Gastroesophageal sphincter (tissue), 4 donors: ENCODE results near the gene NSFL1C. TPM values are rescaled to one million over a fixed set of nuclear protein-coding genes. Genes with fewer than 3 reads are reported as not detected.

ENCODE experiments used
- ATAC-seq: fragments of 150-250 bp; one replicate; pipeline ENCODE4 v1.9.1; 2016; ENCODE audit warnings: mild to moderate bottlenecking, moderate library complexity
- H3K27ac ChIP-seq, 4 donors: fragments of 200-600 bp; sonication (generic) in 3 of 4; 1 replicate in 3 of 4; 2 replicates in 1 of 4; pipeline ENCODE4 v1.5.1; 2016 to 2019
- H3K27me3 ChIP-seq: fragments of 200-600 bp; sonication (generic); one replicate; pipeline ENCODE4 v1.5.1; 2019
- H3K36me3 ChIP-seq, 2 donors: fragments of 200-600 bp; sonication (generic); one replicate each; pipeline ENCODE4 v1.5.1; 2019; ENCODE audit warnings: control low read depth in 1 of 2
- H3K4me1 ChIP-seq, 3 donors: fragments of 200-600 bp; sonication (generic); 1 replicate in 2 of 3; 2 replicates in 1 of 3; pipeline ENCODE4 v1.5.1; 2016 to 2019; ENCODE audit warnings: control low read depth in 2 of 3
- H3K4me3 ChIP-seq, 2 donors: fragments of 200-600 bp; sonication (generic); one replicate each; pipeline ENCODE4 v1.5.1; 2019; ENCODE audit warnings: mild to moderate bottlenecking in 1 of 2, moderate library complexity in 1 of 2
- H3K9me3 ChIP-seq, 3 donors: fragments of 200-600 bp; sonication (generic); one replicate each; pipeline ENCODE4 v1.5.1; 2017 to 2019; ENCODE audit warnings: control low read depth in 2 of 3
- CTCF ChIP-seq, 4 experiments: fragments of 200-600 bp in 2 of 4; fragments of 450-650 bp in 2 of 4; sonication (generic) in 1 of 4; IDR thresholded peaks; one replicate each; pipeline ENCODE4 v1.5.1; 2017 to 2019; ENCODE audit warnings: antibody characterized with exemption in 4 of 4, mild to moderate bottlenecking in 2 of 4, moderate library complexity in 2 of 4
- EP300 ChIP-seq: sonication (generic); formaldehyde crosslinking; IDR thresholded peaks from one replicate; pipeline ENCODE4 v1.6.1; 2017; ENCODE audit warnings: antibody characterized with exemption, mild to moderate bottlenecking
- POLR2A ChIP-seq, 2 donors: fragments of 450-650 bp; IDR thresholded peaks; one replicate each; pipeline ENCODE4 v1.6.1; 2017; ENCODE audit warnings: antibody characterized with exemption in 2 of 2, mild to moderate bottlenecking in 2 of 2, moderate library complexity in 1 of 2
- POLR2AphosphoS5 ChIP-seq: sonication (generic); formaldehyde crosslinking; IDR thresholded peaks from one replicate; pipeline ENCODE4 v1.6.1; 2017; ENCODE audit warnings: antibody characterized with exemption
- WGBS, 2 donors: methylation state at CpG; one replicate each; pipeline ENCODE4 v1.1.5; 2018; ENCODE audit warnings: low coverage in 1 of 2; 5-methylcytosine and 5-hydroxymethylcytosine counted together
- total RNA-seq, 4 donors: library from RNA; depleted of rRNA; stranded (reverse); fragments of >200 nt; gene quantifications; one replicate each; pipeline ENCODE4 v1.1.0, GENCODE V29; 2016

Gene NSFL1C
- total RNA-seq, 4 donors from 2014 or later: 48.8 to 64.1 (median 53.5) TPM

DNA sequence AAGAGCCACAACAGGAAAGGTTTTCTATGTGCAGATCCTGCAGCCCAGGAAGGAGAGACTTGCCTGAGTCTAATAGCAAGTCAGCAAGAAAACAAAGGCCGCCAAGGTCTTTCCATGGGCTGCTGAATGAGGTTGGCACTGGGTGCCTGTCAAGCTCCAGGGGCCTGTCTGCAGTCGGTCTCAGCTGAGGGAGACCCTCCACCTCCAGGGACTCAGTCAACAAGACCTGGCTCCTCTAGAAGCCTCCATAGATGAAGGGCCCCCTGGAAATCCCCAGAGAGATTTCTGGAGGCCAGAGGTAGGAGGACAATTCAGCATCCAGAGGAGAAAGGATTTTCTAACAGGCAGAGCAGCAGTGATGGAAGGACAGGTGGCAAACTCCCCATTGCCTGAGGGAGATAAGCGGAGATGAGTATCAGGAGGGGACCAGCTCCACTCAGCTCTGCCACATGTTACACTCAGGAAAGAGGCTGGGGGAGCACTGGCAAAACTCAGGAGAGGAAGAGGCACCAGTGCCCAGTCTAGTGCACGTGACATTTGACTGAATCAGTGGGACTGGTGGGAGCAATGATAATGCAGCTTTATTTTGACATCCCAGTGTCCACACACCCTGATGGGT, 40.3 kb downstream of the NSFL1C start:
- peaks cover 37% of the 10 kb centered on the region for H3K27me3 ChIP-seq
- TF ChIP-seq EP300 (no peak), POLR2AphosphoS5 (no peak), CTCF (IDR thresholded peaks at IDR 0.05) (no peak), POLR2A (IDR thresholded peaks at IDR 0.05) (no peak)
- no peak for ATAC-seq
- no peak overlapping the region for H3K4me3 ChIP-seq
- 0 to 62% methylated on average over 1 to 3 of the region's 4 CpGs for WGBS, 2 donors
- H3K27ac ChIP-seq: no peak overlapping the region
- H3K36me3 ChIP-seq: no peaks in the 10 kb centered on the region
- peaks cover 0 to under 1% (median 0%) of the 10 kb centered on the region in 3 donors for H3K9me3 ChIP-seq
- no peaks in the 10 kb centered on the region for H3K4me1 ChIP-seq

DNA sequence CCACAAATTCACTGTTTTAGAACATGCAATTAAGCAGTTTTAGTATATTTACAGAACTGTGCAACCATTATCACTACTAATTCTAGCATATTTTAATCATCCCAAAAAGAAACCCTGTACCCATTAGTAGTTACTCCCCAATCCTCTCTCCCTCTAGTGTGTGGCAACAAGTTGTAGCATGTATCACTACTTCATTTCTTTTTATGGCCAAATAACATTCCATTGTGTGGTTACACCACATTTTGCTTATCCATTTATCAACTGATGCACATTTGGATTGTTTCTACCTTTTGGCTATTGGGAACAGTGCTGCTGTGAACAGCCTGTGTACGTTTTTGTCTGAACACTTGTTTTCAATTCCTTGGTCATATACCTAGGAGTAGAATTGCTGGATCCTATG, 42.3 kb downstream of the NSFL1C start:
- 48% methylated on average over 1 of the region's 1 CpG; no CpG with 5 or more reads in 1 of the 2 donors for WGBS, 2 donors
- Histone ChIP-seq H3K27ac (no peak overlapping the region), H3K36me3 (no peaks in the 10 kb centered on the region), H3K9me3 (peaks cover 0 to 11% (median 0%) of the 10 kb centered on the region in 3 donors), H3K4me1 (no peaks in the 10 kb centered on the region), H3K27me3 (peaks cover 42% of the 10 kb centered on the region), H3K4me3 (no peak overlapping the region)
- no peak for ATAC-seq
- TF ChIP-seq CTCF (IDR thresholded peaks at IDR 0.05) (no peak), POLR2AphosphoS5 (no peak), EP300 (no peak), POLR2A (IDR thresholded peaks at IDR 0.05) (no peak)

DNA sequence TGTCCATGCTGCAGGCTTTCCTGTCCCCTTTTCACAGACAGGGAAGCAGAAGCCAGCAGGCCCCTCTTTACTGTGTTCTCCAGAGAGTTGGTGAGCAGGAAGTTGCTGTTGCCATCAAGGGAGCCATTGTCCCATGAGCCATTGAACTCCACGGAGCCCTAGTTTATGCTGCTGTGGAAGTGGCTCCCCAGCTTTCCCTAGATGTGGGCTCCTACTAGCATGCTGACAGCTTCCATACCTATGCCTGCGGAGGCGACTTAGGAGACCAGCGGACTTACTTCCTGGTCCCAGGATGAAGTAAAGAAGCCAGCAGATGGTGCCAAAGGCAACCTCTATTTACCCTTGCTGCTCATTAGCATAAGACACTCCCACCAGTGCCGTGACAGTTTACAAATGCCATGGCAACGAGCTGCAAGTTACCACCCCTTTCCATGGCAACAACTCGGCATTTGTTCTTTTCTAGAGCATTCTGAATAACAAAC, 43.0 kb downstream of the NSFL1C start:
- Histone ChIP-seq H3K27me3 (peaks cover 48% of the 10 kb centered on the region), H3K4me3 (no peak overlapping the region), H3K9me3 (peaks cover 0 to 11% (median 0%) of the 10 kb centered on the region in 3 donors), H3K27ac (no peak overlapping the region), H3K4me1 (no peaks in the 10 kb centered on the region), H3K36me3 (no peaks in the 10 kb centered on the region)
- no peak for TF ChIP-seq CTCF (IDR thresholded peaks at IDR 0.05)
- no peak for TF ChIP-seq POLR2A (IDR thresholded peaks at IDR 0.05)
- no peak for TF ChIP-seq POLR2AphosphoS5
- TF ChIP-seq EP300: no peak
- ATAC-seq: no peak
- 32 to 41% methylated on average over 6 to 7 of the region's 7 CpGs for WGBS, 2 donors

DNA sequence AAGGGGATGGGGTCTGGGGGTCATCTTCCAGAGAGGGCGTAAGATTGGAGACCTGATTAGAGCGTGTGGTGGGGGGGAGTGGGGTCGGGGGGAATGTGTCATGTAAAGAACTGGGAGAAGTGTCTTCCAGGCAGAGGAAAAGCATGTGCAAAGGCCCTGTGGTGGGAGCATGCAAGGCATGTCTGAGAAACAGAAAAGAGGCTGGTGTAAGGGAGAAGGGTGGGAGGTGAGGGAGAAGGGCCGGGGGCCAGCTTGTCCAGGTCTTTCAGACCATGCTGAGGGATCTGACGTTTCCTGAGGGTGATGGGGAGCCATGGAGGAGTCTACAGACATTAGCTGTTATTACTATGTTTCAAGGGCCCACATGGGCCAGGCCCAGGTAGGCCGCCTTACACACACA, 43.4 kb downstream of the NSFL1C start:
- Histone ChIP-seq H3K27me3 (peaks cover 53% of the 10 kb centered on the region), H3K4me1 (no peaks in the 10 kb centered on the region), H3K4me3 (no peak overlapping the region), H3K9me3 (peaks cover 0 to 11% (median 0%) of the 10 kb centered on the region in 3 donors), H3K36me3 (no peaks in the 10 kb centered on the region), H3K27ac (no peak overlapping the region)
- WGBS, 2 donors: 75 to 100% methylated on average over 1 to 5 of the region's 6 CpGs
- no peak for ATAC-seq
- TF ChIP-seq CTCF (IDR thresholded peaks at IDR 0.05): no peak
- no peak for TF ChIP-seq POLR2AphosphoS5
- TF ChIP-seq EP300: no peak
- TF ChIP-seq POLR2A (IDR thresholded peaks at IDR 0.05): no peak

DNA sequence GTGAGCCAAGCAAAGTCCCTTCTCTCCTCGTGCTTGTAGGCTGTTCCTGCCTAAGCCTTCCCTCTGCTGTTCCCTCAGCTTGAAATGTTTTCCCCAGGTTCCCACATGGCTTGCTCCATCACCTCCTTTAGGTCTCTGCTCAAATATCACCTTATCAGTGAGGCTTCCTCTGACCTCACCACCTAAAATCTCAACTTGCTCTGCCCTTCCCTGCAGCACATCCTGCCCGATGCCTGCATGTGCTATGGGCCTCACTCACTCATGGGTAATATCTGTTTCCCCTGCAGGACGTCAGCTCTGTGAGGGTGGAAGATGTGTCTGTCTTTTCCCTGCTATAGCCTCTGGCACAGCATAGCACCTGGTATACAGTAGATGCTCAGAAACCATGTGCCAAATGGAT, 43.9 kb downstream of the NSFL1C start:
- Histone ChIP-seq H3K27me3 (peaks cover 57% of the 10 kb centered on the region), H3K4me1 (no peaks in the 10 kb centered on the region), H3K4me3 (no peak overlapping the region), H3K36me3 (no peaks in the 10 kb centered on the region), H3K27ac (no peak overlapping the region), H3K9me3 (peaks cover 0 to 11% (median 0%) of the 10 kb centered on the region in 3 donors)
- ATAC-seq: no peak
- TF ChIP-seq POLR2A (IDR thresholded peaks at IDR 0.05) (no peak), CTCF (IDR thresholded peaks at IDR 0.05) (no peak), POLR2AphosphoS5 (no peak), EP300 (no peak)
- WGBS, 2 donors: 27 to 34% methylated on average over 2 to 3 of the region's 3 CpGs
